ENCODE data around the gene YIF1A.

YIF1A gene

GRCh38 chr11:66235141-66235540, 53.8 kb downstream of the YIF1A start:
- no peak for TF ChIP-seq CTCF (IDR thresholded peaks at IDR 0.05)
